Measurements from ENCODE around the gene GAB2. TPM values are rescaled to one million over a fixed set of nuclear protein-coding genes. Genes with fewer than 3 reads are reported as not detected.

GAB2 gene
- total and polyA plus RNA-seq, 10 of the 15 experiments (the other 5 are each of a cell fraction or from before 2014, with no cell fraction given), result 0.69 to 12.6 (median 3.8) TPM

- TF ChIP-seq MTA2 (IDR thresholded peaks at IDR 0.05; ENCODE audit: low read depth), result 0 out of 2 replicates have a peak, but pooled peaks have one; percentile 32
- TF ChIP-seq SMAD1 (IDR thresholded peaks at IDR 0.05; ENCODE audit: low read depth, partially characterized antibody), result no peak
- peak; percentile 98; the same call in 1 of the 2 replicates for TF ChIP-seq ZNF217 (IDR thresholded peaks at IDR 0.05)
- peak; percentile 90 for TF ChIP-seq NBN (IDR thresholded peaks at IDR 0.05)
- 0 out of 2 replicates have a peak, but pooled peaks have one; percentile 58 for TF ChIP-seq STAT1 (conservative IDR thresholded peaks at IDR 0.05)
- peak; percentile 23 for TF ChIP-seq RELA (IDR thresholded peaks at IDR 0.05; ENCODE audit: borderline replicate concordance, partially characterized antibody)
- TF ChIP-seq TCF3 (IDR thresholded peaks at IDR 0.05; ENCODE audit: borderline replicate concordance, insufficient read depth, low read depth, low read length), result 0 out of 2 replicates have a peak, but pooled peaks have one; percentile 34
- TF ChIP-seq SIN3A (IDR thresholded peaks at IDR 0.05; ENCODE audit: low read depth, low read length), result peak; percentile 52; the same call in 1 of the 2 replicates
- TF ChIP-seq, protein P1, sequence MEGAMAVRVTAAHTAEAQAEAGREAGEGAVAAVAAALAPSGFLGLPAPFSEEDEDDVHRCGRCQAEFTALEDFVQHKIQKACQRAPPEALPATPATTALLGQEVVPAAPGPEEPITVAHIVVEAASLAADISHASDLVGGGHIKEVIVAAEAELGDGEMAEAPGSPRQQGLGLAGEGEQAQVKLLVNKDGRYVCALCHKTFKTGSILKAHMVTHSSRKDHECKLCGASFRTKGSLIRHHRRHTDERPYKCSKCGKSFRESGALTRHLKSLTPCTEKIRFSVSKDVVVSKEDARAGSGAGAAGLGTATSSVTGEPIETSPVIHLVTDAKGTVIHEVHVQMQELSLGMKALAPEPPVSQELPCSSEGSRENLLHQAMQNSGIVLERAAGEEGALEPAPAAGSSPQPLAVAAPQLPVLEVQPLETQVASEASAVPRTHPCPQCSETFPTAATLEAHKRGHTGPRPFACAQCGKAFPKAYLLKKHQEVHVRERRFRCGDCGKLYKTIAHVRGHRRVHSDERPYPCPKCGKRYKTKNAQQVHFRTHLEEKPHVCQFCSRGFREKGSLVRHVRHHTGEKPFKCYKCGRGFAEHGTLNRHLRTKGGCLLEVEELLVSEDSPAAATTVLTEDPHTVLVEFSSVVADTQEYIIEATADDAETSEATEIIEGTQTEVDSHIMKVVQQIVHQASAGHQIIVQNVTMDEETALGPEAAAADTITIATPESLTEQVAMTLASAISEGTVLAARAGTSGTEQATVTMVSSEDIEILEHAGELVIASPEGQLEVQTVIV (IDR thresholded peaks at IDR 0.05; ENCODE audit: borderline replicate concordance, partially characterized antibody), result peak; percentile 79
- TF ChIP-seq RFX5 (IDR thresholded peaks at IDR 0.05; ENCODE audit: low read depth, low read length), result 0 out of 2 replicates have a peak, but pooled peaks have one; percentile 14
- TF ChIP-seq CREB1 (IDR thresholded peaks at IDR 0.05; ENCODE audit: low read depth), result peak; percentile 84
- no peak for TF ChIP-seq SUZ12 (IDR thresholded peaks at IDR 0.05; ENCODE audit: unreplicated experiment)
- no peak for TF ChIP-seq PAX8 (IDR thresholded peaks at IDR 0.05)
- no peak for TF ChIP-seq TCF12 (IDR thresholded peaks at IDR 0.05; ENCODE audit: low read depth, low read length)
- no peak for TF ChIP-seq CBX3 (IDR thresholded peaks at IDR 0.05; ENCODE audit: borderline replicate concordance, low read depth)
- TF ChIP-seq CHD4 (IDR thresholded peaks at IDR 0.05), result no peak
- peak; percentile 78 for TF ChIP-seq CREM (IDR thresholded peaks at IDR 0.05; ENCODE audit: low read depth)
- TF ChIP-seq ETV6 (conservative IDR thresholded peaks at IDR 0.05 in 1 of 2, IDR thresholded peaks at IDR 0.05 in 1 of 2; ENCODE audit: borderline replicate concordance in 1 of 2, low read depth in 1 of 2), result no peak
- no peak for TF ChIP-seq IKZF2 (IDR thresholded peaks at IDR 0.05)
- TF ChIP-seq MTA3 (IDR thresholded peaks at IDR 0.05; ENCODE audit: borderline replicate concordance, low read length), result no peak
- no peak for TF ChIP-seq MYB (IDR thresholded peaks at IDR 0.05; ENCODE audit: borderline replicate concordance, low read depth, low read length)
- peak; percentile 46; the same call in 1 of the 2 replicates for TF ChIP-seq NR2F1 (conservative IDR thresholded peaks at IDR 0.05)
- TF ChIP-seq, protein P2, sequence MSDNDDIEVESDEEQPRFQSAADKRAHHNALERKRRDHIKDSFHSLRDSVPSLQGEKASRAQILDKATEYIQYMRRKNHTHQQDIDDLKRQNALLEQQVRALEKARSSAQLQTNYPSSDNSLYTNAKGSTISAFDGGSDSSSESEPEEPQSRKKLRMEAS (IDR thresholded peaks at IDR 0.05; ENCODE audit: low read depth, low read length), result peak; percentile 65; the same call in 1 of the 2 replicates
- no peak for TF ChIP-seq MEF2A (IDR thresholded peaks at IDR 0.05; ENCODE audit: insufficient read depth, low read depth, low read length)
- peak; percentile 96 for TF ChIP-seq IKZF1 (conservative IDR thresholded peaks at IDR 0.05)
- no peak for TF ChIP-seq ZNF24 (IDR thresholded peaks at IDR 0.05)
- TF ChIP-seq BACH1 (IDR thresholded peaks at IDR 0.05; ENCODE audit: borderline replicate concordance), result no peak
- TF ChIP-seq TARDBP (IDR thresholded peaks at IDR 0.05; ENCODE audit: borderline replicate concordance), result 0 out of 2 replicates have a peak, but pooled peaks have one; percentile 83
Measured at GRCh38 chr11:78188286-78189173, 229.1 kb downstream of the GAB2 start, which contains the start of the genes KCTD21 and USP35 (continued).
